Subcutaneous adipose tissue (tissue), 4 donors: Measurements from ENCODE around the gene SLC9C1. TPM values are rescaled to one million over a fixed set of nuclear protein-coding genes. Genes with fewer than 3 reads are reported as not detected.

ENCODE experiments used
- CTCF ChIP-seq: fragments of 450-650 bp; IDR thresholded peaks from one replicate; pipeline ENCODE4 v1.5.1; 2016; ENCODE audit warnings: low read depth, mild to moderate bottlenecking, control low read depth, antibody characterized with exemption, moderate library complexity
- total RNA-seq, 4 donors: library from RNA; depleted of rRNA; stranded (reverse); fragments of >200 nt; gene quantifications; one replicate each; pipeline ENCODE4 v1.1.0, GENCODE V29; 2016

Gene SLC9C1
- total RNA-seq, 4 donors from 2014 or later: 0.17 to 0.75 TPM; not detected in 2

GRCh38 chr3:112187300-112187699 lies 106.7 kb downstream of the SLC9C1 start:
- no peak for TF ChIP-seq CTCF

- TF ChIP-seq CTCF: no peak
Observed at GRCh38 chr3:112175646-112176045, 118.4 kb downstream of the SLC9C1 start.

GRCh38 chr3:112175037-112175436 lies 119.0 kb downstream of the SLC9C1 start:
- TF ChIP-seq CTCF: no peak

- TF ChIP-seq CTCF: no peak
Observed at GRCh38 chr3:112171144-112171543, 122.9 kb downstream of the SLC9C1 start.

- no peak for TF ChIP-seq CTCF
Observed at GRCh38 chr3:112170046-112170445, 124.0 kb downstream of the SLC9C1 start.

- TF ChIP-seq CTCF: no peak
Observed at GRCh38 chr3:112167758-112168157, 126.3 kb downstream of the SLC9C1 start.

GRCh38 chr3:112149136-112149535 lies 144.9 kb downstream of the SLC9C1 start:
- TF ChIP-seq CTCF: no peak
